IPS-NIHi7 (cell line): Measurements from ENCODE around the gene FPR1.
A peak's percentile ranks its signal among the peaks of the same experiment; 100 is the strongest.

Experiments
- DNase-seq: peaks from one replicate; pipeline ENCODE4 v3.0.0; 2012; ENCODE audit warnings: mixed read lengths; ENCODE audit errors: extremely low spot score

Gene FPR1

DNA sequence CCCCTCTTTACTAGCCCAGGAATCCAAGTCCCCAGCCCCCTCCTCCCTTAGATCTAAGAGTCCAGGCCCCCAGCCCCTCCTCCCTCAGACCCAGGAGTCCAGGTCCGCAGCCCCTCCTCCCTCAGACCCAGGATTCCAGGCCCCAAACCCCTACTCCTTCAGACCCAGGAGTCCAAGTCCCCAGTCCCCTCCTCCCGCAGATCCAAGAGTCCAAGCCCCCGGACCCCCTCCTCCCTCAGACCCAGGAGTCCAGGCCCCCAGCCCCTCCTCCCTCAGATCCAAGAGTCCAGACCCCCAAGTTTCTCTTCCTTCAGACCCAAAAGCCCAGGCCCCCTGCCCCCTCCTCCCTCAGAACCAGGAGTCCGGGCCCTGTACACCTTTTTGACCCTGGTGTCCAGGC lies 47.1 kb downstream of the FPR1 start:
- DNase-seq: no peak

DNA sequence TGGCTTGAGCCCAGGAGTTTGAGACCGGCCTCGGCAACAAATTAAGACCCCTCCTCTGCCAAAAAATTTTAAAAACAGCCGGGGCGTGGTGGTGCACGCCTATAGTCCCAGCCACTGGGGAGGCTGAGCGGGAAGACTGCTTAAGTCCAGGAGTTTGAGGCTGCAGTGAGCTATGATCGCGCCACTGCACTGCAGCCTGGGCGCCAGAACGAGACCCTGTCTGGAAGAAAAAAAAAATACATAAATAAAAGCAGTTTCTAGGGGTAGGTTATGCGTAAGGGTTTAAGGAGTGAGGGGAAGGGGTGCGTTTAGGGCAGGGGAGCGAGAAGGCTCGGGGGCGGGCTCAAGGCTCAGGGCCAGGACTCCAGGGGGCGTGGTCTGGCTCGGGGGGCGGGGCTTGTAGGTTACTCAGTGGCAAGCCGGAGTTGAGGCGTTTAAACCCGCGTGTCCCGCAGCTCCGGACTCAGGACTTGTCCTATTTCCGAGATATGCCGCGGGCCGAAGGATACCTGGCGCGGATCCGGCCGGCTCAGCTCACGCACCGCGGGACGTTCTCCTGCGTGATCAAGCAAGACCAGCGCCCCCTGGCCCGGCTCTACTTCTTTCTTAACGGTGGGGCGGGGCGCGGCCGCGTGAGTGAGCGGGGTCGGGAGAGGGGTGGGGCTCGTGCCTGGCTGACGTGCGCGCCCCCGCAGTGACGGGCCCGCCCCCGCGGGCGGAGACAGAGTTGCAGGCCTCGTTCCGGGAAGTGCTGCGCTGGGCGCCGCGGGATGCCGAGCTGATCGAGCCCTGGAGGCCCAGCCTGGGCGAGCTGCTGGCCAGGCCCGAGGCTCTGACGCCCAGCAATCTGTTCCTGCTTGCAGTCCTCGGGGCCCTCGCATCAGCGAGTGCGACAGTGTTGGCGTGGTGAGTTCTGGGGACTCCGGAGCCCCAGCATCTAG lies 47.8 kb downstream of the FPR1 start:
- DNase-seq: peak; percentile 96

DNA sequence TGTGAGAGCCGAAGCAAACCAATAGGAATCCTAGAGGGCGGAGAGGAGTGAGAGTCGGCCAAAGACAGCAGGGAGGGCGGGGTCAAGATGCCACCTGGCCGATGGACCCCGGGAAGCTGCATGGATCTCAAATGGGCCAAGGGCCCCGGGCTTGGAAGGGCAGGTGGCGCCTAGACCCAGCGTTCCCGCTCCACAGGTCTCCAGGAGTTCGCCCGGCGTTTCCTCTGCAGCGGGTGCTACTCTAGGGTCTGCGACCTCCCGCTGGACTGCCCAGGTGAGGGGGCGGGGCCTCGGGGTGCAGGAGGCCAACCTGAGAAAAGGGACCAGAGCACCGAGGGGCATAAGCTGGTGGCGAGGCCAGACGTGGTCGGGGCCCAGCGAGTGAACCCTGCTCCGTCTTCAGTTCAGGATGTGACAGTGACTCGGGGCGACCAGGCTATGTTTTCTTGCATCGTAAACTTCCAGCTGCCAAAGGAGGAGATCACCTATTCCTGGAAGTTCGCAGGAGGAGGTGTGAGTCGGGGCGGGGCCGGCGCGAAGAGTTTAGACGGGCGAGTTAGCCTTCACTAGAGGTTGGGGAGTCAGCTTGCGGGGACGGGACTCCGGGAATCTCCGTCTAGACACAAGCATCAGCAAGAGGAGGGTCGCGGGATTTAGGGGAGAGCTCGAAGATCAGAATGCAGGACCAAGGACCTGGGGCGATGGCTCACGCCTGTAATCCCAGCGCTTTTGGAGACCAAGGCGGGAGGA lies 48.7 kb downstream of the FPR1 start:
- peak; percentile 79 for DNase-seq

DNA sequence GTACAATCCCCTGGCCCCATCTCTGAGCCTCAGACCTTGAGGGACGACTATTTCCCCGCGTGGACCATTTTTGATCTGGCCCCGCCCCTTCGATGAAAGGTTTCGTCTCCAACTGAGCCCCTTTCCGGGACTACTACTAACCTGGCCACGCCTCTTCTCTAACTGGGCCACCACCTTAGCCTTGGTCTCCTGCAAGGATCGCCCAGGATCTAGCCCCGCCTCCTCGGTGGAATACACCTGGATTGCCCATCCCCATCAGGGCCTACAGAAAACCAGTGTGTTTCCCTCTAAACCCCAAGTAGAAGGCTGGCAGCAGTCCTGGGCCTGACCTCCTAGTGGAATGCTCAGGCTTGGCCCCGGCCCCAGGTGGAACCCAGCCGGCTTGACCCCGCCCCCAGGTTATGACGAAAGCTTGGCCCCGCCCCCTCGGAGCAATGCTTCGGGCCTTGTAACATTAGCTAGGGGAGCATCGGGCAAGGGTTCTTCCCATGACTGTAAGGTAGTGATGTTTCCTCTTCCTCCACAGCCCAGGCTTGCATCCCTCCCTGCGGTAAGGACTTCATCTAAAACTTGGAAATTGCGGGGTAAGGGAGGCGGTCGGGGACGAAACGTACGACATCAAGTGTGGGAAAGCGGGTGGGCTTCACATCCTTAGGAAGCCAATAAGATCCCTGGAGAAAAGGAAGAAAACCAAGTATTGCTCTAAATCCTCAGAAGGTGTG lies 49.4 kb downstream of the FPR1 start:
- peak; percentile 86 for DNase-seq

DNA sequence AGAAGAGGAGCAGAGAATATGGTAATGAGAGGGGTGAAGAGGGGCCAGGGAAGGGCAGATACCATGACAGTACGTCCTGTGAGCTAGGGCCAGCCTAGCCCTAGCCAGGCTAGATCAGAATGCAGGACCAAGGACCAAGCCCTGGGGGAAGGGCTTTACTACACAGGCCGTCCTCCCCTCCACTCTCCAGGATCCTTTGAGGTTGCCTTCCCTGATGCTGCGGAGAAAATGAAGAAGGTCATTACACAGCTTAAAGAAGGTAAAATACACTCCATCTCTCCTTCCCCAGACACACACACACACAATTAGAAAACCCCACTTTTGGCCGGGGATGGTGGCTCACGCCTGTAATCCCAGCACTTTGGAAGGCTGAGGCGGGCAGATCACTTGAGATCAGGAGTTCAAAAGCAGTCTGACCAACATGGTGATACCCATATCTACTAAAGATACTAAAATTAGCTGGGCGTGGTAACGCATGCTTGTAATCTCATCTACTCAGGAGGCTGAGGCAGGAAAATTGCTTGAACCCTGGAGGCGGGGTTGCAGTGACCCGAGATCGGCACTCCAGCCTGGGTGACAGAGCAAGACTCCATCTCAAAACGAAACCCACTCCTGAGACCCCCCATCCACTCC lies 50.1 kb downstream of the FPR1 start:
- no peak for DNase-seq

DNA sequence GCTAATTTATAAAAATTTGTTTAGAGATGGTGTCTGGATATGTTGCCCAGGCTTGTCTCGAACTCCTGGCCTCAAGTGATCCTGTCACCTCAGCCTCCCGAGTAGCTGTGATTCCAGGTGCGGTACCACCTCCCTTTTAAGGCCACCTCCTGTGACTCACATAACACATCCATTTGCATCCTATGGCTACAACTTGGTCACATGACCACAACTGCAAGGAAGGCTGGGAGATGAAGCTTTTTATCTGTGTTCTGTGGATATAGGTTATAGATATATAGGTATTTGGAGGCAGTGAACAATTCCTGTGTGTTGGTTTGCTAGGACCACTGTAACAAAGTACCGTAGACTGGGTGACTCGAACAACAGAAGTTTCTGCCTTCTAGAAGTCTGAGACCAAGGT lies 52.5 kb downstream of the FPR1 start:
- DNase-seq: no peak

DNA sequence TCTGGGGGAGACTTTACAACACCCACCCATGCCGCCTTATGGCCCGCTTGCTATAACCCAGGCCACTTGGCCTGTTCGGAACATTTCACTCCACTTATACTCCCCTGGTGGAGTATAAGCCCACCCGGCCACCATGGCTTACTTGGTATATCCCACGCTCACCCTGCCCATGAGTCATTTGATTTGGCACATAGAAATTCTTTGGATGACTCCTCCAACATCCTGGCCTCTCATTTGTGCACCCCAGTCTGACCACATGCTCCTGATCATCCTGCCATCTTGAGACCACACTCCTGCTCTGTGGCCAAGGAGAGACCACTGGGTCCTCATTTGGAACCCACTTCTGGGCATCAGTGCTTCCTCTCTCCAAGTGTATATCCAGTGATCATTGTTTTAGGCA lies 53.4 kb downstream of the FPR1 start:
- DNase-seq: no peak

DNA sequence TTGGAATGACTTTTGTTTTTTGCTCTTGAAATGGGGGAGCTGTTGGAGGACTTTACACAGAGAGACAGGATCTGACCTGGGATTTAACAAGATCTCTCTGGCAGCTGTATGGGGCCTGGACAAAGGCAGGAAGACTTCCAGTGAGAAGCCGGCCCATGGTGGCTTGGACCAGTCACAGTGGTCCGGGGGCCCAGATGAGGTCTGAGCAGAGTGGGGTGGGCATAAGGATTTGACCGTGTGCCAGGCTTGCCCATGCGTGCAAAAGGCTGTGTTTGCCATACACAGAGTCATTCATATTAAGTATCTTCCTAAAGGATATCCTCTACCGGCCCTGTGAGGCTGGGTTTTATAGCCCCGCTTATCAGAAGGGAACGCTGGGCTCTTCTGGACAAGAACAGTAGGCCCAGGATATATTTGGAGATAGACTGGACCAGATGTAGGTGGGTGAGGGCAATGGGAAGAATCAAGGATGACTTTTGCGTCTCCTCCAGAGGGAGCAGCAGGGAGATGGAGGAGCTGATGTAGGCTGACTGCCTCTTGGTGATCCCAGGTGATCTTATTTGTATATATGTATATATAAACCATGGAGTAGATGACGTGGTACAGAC lies 54.4 kb downstream of the FPR1 start:
- DNase-seq: no peak

DNA sequence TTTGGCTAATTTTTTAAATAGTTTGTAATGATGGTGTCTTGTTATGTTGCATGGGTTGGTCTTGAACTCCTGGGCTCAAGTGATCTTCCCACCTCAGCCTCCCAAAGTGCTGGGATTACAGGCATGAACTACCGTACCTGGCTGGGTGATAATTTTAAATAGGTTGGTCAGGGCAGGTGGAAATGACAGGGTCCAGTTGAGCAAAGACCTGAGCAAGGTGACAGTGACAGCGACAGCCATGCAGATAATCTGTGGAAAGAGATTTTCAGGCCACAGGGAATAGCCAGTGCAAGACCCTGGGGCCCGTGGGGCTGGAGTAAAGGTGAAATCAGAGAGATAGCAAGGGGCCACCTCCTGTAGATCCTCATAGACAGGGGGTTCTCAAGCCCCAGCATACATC lies 55.1 kb downstream of the FPR1 start:
- no peak for DNase-seq
